HepG2 (cell line): ENCODE data around the gene SETD7.

ENCODE experiments used
- CREB1 ChIP-seq, 2 experiments: fragments of 450-650 bp in 1 of 2; IDR thresholded peaks; 2 replicates each; pipeline ENCODE4 v1.6.1; 2016 to 2017; ENCODE audit warnings: control low read depth in 1 of 2, mild to moderate bottlenecking in 1 of 2, missing compliant biosample characterization in 1 of 2, missing genetic modification characterization in 1 of 2
- CTCF ChIP-seq: sonication (generic); formaldehyde crosslinking; IDR thresholded peaks from 2 replicates; pipeline ENCODE4 v1.5.0; 2020; ENCODE audit warnings: mild to moderate bottlenecking, missing genetic modification reagents, moderate library complexity
- HMG20A ChIP-seq: IDR thresholded peaks from 2 replicates; pipeline ENCODE4 v1.6.1; 2016; ENCODE audit warnings: borderline replicate concordance
- JUND ChIP-seq: sonication (generic); formaldehyde crosslinking; IDR thresholded peaks from 2 replicates; pipeline ENCODE4 v1.8.0; 2022; ENCODE audit warnings: mild to moderate bottlenecking, missing genetic modification reagents
- POLR2AphosphoS5 ChIP-seq: IDR thresholded peaks from 2 replicates; pipeline ENCODE4 v1.6.1; 2012; ENCODE audit warnings: low read depth, low read length
- TARDBP ChIP-seq: sonication (generic); formaldehyde crosslinking; IDR thresholded peaks from 2 replicates; pipeline ENCODE4 v1.8.0; 2022; ENCODE audit warnings: mild to moderate bottlenecking, missing genetic modification reagents
- YEATS2 ChIP-seq: sonication (generic); formaldehyde crosslinking; IDR thresholded peaks from 2 replicates; pipeline ENCODE4 v1.4.0; 2020; ENCODE audit warnings: missing genetic modification reagents, borderline replicate concordance
- YY1 ChIP-seq: IDR thresholded peaks from 2 replicates; pipeline ENCODE4 v1.6.1; 2011; ENCODE audit warnings: low read length, low read depth, moderate library complexity, mild to moderate bottlenecking; ENCODE audit not compliant: insufficient read depth, insufficient replicate concordance
- ZEB1 ChIP-seq: IDR thresholded peaks from 2 replicates; pipeline ENCODE4 v1.6.1; 2012; ENCODE audit warnings: mild to moderate bottlenecking, low read depth, inconsistent platforms; ENCODE audit not compliant: insufficient replicate concordance
- ZMYM3 ChIP-seq: sonication (generic); formaldehyde crosslinking; IDR thresholded peaks from 2 replicates; pipeline ENCODE4 v1.5.1; 2020; ENCODE audit warnings: mild to moderate bottlenecking, missing genetic modification reagents
- TF ChIP-seq, protein P1 (sequence below): sonication (generic); formaldehyde crosslinking; IDR thresholded peaks from 2 replicates; pipeline ENCODE4 v1.4.0; 2020; ENCODE audit warnings: missing genetic modification reagents, borderline replicate concordance

DNA sequence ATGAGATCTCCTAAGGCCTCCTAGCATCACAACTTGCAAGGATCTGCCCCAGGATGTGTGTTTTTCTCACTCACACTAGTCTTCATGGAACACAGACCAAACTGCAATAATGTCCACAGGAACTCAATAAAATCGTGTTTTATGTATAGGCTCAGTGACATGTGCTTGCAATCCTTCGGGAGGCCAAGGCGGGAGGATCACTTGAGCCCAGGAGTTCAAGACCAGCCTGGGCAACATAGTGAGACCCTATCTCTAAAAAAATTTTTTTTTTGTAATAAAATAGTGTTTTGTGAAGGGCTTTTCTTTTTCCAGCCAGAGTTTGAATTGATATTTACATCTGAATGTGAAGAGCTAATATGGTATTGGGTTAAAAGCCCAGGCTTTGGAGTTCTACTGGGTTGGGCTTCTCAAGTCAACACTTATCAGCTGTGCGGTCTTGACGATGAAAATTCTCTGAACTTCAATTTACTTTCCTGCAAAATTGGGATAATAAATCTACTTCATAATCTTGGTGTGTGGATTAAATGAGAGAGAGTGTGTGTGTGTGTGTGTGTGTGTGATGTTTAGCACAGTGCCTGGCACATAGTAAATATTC is 38.7 kb upstream of the SETD7 start:
- no peak for TF ChIP-seq CTCF (CRISPR knock-in tag)
- no peak for TF ChIP-seq POLR2AphosphoS5
- no peak for TF ChIP-seq YY1
- no peak for TF ChIP-seq TARDBP
- TF ChIP-seq CREB1 (IDR thresholded peaks at IDR 0.05), result no peak
- no peak for TF ChIP-seq CREB1 (CRISPR knock-in tag; IDR thresholded peaks at IDR 0.05)
- TF ChIP-seq HMG20A (CRISPR knock-in tag), result no peak
- TF ChIP-seq, protein P1, sequence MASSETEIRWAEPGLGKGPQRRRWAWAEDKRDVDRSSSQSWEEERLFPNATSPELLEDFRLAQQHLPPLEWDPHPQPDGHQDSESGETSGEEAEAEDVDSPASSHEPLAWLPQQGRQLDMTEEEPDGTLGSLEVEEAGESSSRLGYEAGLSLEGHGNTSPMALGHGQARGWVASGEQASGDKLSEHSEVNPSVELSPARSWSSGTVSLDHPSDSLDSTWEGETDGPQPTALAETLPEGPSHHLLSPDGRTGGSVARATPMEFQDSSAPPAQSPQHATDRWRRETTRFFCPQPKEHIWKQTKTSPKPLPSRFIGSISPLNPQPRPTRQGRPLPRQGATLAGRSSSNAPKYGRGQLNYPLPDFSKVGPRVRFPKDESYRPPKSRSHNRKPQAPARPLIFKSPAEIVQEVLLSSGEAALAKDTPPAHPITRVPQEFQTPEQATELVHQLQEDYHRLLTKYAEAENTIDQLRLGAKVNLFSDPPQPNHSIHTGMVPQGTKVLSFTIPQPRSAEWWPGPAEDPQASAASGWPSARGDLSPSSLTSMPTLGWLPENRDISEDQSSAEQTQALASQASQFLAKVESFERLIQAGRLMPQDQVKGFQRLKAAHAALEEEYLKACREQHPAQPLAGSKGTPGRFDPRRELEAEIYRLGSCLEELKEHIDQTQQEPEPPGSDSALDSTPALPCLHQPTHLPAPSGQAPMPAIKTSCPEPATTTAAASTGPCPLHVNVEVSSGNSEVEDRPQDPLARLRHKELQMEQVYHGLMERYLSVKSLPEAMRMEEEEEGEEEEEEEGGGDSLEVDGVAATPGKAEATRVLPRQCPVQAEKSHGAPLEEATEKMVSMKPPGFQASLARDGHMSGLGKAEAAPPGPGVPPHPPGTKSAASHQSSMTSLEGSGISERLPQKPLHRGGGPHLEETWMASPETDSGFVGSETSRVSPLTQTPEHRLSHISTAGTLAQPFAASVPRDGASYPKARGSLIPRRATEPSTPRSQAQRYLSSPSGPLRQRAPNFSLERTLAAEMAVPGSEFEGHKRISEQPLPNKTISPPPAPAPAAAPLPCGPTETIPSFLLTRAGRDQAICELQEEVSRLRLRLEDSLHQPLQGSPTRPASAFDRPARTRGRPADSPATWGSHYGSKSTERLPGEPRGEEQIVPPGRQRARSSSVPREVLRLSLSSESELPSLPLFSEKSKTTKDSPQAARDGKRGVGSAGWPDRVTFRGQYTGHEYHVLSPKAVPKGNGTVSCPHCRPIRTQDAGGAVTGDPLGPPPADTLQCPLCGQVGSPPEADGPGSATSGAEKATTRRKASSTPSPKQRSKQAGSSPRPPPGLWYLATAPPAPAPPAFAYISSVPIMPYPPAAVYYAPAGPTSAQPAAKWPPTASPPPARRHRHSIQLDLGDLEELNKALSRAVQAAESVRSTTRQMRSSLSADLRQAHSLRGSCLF (CRISPR knock-in tag), result no peak
- TF ChIP-seq YEATS2, result no peak
- TF ChIP-seq ZMYM3, result no peak
- no peak for TF ChIP-seq JUND
- no peak for TF ChIP-seq ZEB1
